ENCODE data around the gene ENG.

GRCh38 chr9:127893392-127893791, 38.9 kb upstream of the ENG start:
- TF ChIP-seq CTCF (conservative IDR thresholded peaks at IDR 0.05 in 1 of 2, IDR thresholded peaks at IDR 0.05 in 1 of 2; ENCODE audit: extremely low read depth in 1 of 2, insufficient read depth in 1 of 2, low read depth in 1 of 2, low read length in 2 of 2) (no peak), EZH2 (IDR thresholded peaks at IDR 0.05; ENCODE audit: borderline replicate concordance, low read length) (no peak)
